Hypothalamus (tissue), 51 donors: Measurements from ENCODE around the gene OR56B1.

Source experiments
- DNase-seq, 51 donors: peaks; one replicate each; lab custom pipeline; 2025; lab: John Stamatoyannopoulos, UW

Gene OR56B1

GRCh38 chr11:5726351-5726750, 9.9 kb upstream of the OR56B1 start:
- DNase-seq = no peak

- no peak for DNase-seq
These were observed 8.6 kb upstream of the OR56B1 start for GRCh38 chr11:5727691-5728090.

- no peak for DNase-seq
These were observed 843 bp downstream of the OR56B1 start for GRCh38 chr11:5737091-5737490.

- DNase-seq = no peak
These were observed 1.6 kb downstream of the OR56B1 start for GRCh38 chr11:5737670-5738392.

- DNase-seq = no peak
These were observed 2.2 kb downstream of the OR56B1 start for GRCh38 chr11:5738431-5738830.

- DNase-seq = no peak
These were observed 10.4 kb downstream of the OR56B1 start for GRCh38 chr11:5746614-5747013.

GRCh38 chr11:5749836-5750235, 13.6 kb downstream of the OR56B1 start:
- DNase-seq = no peak

GRCh38 chr11:5753943-5754342, 17.7 kb downstream of the OR56B1 start, which contains the start of gene OR52N4:
Gene OR52N4 (plus strand): TSS chr11:5754243. CDS start chr11:5754741, 498 bp downstream.
- DNase-seq = no peak

- no peak for DNase-seq
These were observed 30.8 kb downstream of the OR56B1 start for GRCh38 chr11:5767056-5767455.

- no peak for DNase-seq
These were observed 47.0 kb downstream of the OR56B1 start, which contains the start of gene OR52N5 for GRCh38 chr11:5783255-5783654. Gene OR52N5 (minus strand): TSS chr11:5783355. CDS start chr11:5778634, 4,721 bp downstream.
